Measurements from ENCODE around the gene AUTS2.

The AUTS2 gene

DNA sequence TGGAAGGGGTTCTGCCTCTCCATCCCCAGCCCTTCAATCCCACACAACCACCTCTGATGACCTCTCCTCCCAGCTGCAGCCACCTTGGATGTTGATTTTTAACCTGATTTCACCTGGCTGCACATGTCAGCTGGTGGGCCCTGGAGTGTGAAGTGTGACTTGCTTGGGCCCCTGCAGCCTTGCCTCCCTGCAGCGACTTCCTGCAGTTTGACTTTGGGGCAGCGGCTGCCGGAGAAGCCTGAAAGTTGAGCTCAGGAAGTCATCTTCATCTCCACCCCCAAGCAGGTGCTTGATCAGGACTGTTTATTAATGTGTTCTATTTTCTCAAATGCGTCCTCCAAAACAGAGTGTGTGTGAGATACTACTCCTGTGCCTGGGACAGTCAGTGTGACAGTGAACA is 858.4 kb downstream of the AUTS2 start:
- Histone ChIP-seq H3K36me3 (ENCODE audit: control insufficient read depth in 2 of 2, insufficient read depth in 1 of 2, low read length in 2 of 2) (no peaks in the 10 kb centered on the region), H3K4me3 (ENCODE audit: low read depth, low read length) (no peak overlapping the region), H3K27ac (ENCODE audit: extremely low read depth, low read depth, low read length) (no peak overlapping the region), H3K9me3 (ENCODE audit: control insufficient read depth, insufficient read depth, low read depth, low read length) (no peaks in the 10 kb centered on the region), H3K4me1 (ENCODE audit: control insufficient read depth, insufficient read depth, low read length) (peaks cover 4% of the 10 kb centered on the region)
- TF ChIP-seq ZNF433 (tag by site-specific recombination; IDR thresholded peaks at IDR 0.05; ENCODE audit: low read depth) (no peak), ZNF169 (tag by site-specific recombination; IDR thresholded peaks at IDR 0.05) (no peak), YY2 (tag by site-specific recombination; IDR thresholded peaks at IDR 0.05) (no peak), ZNF571 (tag by site-specific recombination; IDR thresholded peaks at IDR 0.05) (no peak), GFI1B (tag by site-specific recombination; IDR thresholded peaks at IDR 0.05) (no peak), ZIC2 (tag by site-specific recombination; IDR thresholded peaks at IDR 0.05) (no peak), ZNF501 (tag by site-specific recombination; IDR thresholded peaks at IDR 0.05) (no peak), ZNF426 (tag by site-specific recombination; IDR thresholded peaks at IDR 0.05) (no peak)
- TF ChIP-seq, protein P1, sequence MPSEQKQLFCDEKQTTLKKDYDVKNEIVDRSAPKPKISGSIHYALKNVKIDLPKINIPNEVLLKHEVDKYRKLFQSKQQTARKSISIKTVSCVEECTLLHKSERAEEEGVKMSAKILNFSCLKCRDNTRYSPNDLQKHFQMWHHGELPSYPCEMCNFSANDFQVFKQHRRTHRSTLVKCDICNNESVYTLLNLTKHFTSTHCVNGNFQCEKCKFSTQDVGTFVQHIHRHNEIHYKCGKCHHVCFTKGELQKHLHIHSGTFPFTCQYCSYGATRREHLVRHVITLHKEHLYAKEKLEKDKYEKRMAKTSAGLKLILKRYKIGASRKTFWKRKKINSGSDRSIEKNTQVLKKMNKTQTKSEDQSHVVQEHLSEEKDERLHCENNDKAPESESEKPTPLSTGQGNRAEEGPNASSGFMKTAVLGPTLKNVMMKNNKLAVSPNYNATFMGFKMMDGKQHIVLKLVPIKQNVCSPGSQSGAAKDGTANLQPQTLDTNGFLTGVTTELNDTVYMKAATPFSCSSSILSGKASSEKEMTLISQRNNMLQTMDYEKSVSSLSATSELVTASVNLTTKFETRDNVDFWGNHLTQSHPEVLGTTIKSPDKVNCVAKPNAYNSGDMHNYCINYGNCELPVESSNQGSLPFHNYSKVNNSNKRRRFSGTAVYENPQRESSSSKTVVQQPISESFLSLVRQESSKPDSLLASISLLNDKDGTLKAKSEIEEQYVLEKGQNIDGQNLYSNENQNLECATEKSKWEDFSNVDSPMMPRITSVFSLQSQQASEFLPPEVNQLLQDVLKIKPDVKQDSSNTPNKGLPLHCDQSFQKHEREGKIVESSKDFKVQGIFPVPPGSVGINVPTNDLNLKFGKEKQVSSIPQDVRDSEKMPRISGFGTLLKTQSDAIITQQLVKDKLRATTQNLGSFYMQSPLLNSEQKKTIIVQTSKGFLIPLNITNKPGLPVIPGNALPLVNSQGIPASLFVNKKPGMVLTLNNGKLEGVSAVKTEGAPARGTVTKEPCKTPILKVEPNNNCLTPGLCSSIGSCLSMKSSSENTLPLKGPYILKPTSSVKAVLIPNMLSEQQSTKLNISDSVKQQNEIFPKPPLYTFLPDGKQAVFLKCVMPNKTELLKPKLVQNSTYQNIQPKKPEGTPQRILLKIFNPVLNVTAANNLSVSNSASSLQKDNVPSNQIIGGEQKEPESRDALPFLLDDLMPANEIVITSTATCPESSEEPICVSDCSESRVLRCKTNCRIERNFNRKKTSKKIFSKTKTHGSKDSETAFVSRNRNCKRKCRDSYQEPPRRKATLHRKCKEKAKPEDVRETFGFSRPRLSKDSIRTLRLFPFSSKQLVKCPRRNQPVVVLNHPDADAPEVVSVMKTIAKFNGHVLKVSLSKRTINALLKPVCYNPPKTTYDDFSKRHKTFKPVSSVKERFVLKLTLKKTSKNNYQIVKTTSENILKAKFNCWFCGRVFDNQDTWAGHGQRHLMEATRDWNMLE (tag by site-specific recombination; conservative IDR thresholded peaks at IDR 0.05; ENCODE audit: low read depth), result no peak
- ChIA-PET POLR2A (no interaction called here), CTCF (no interaction called here)

DNA sequence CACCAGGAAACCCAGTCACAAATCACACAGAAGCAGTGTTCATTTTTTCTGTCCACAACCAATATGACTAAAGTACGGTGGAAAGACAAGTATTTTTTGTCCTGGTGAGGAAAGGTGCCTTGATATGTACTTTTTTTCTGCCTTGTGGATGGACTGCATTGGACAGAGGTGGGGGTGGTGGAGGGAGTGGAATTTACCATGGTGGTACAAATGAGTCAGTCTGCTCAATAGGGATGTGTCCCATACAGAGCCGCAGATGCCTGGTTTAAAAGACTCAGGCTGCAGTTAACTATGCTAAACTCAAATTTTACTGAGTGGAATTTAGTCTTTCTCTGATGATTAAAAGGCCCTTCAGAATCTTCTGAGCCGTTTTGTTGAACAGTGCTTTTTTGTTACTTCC is 859.2 kb downstream of the AUTS2 start:
- H3K4me3 ChIP-seq (ENCODE audit: low read depth, low read length), result no peak overlapping the region
- H3K27ac ChIP-seq (ENCODE audit: extremely low read depth, low read depth, low read length), result no peak overlapping the region
- CTCF ChIA-PET, result no interaction called here
- no peaks in the 10 kb centered on the region for H3K9me3 ChIP-seq (ENCODE audit: control insufficient read depth, insufficient read depth, low read depth, low read length)
- TF ChIP-seq KLF9 (tag by site-specific recombination; IDR thresholded peaks at IDR 0.05; ENCODE audit: low read depth), result no peak
- no peak for TF ChIP-seq ZNF596 (tag by site-specific recombination; IDR thresholded peaks at IDR 0.05)
- no peaks in the 10 kb centered on the region for H3K36me3 ChIP-seq (ENCODE audit: control insufficient read depth in 2 of 2, insufficient read depth in 1 of 2, low read length in 2 of 2)
- POLR2A ChIA-PET, result no interaction called here
- peaks cover 4% of the 10 kb centered on the region for H3K4me1 ChIP-seq (ENCODE audit: control insufficient read depth, insufficient read depth, low read length)

DNA sequence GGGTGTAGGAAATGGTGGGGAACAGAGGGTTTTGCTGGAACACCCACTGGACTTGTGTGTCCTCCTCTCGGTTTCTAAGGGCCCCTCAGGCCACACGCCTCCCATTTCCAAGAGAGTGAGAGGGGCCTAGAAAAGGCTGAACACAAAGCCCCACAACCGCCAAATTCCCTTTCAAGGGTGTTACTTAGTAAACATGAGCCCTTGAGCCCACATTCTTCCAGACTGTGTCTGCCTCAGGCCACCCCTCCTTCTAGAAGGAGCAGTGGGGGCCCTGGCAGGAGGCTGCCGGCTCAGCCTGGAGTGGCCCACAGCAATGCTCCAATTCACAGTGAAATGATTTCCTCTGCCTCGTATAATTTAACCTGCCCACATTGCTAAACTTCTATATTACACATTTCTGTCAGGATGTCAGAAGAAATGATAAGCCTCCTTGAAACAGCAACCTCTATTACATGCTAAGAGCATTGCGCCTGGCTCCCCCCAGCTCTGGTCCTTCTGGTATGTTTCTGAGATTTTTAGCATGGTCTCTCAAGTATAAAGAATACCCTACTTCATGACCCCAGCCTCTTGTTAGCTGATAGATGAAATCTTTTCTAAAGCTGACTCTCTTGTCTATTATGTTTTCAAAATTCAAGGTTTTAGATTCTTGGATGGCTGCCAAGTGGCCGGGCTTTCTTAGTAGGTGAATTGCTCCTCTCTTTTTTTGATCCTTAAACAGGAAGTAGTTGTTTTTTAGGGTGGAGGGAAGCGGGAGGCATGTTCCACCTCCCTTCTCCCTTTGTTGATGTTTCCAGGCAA is 859.8 kb downstream of the AUTS2 start:
- H3K4me1 ChIP-seq (ENCODE audit: control insufficient read depth, insufficient read depth, low read length), result peaks cover 4% of the 10 kb centered on the region
- no peak overlapping the region for H3K27ac ChIP-seq (ENCODE audit: extremely low read depth, low read depth, low read length)
- no peak overlapping the region for H3K4me3 ChIP-seq (ENCODE audit: low read depth, low read length)
- no peaks in the 10 kb centered on the region for H3K36me3 ChIP-seq (ENCODE audit: control insufficient read depth in 2 of 2, insufficient read depth in 1 of 2, low read length in 2 of 2)
- TF ChIP-seq ZNF24 (tag by site-specific recombination; IDR thresholded peaks at IDR 0.05) (no peak), GLIS1 (tag by site-specific recombination; IDR thresholded peaks at IDR 0.05) (0 out of 2 replicates have a peak, but pooled peaks have one; percentile 31), ZBTB8A (tag by site-specific recombination; IDR thresholded peaks at IDR 0.05) (peak; percentile 40; the same call in 1 of the 2 replicates)
- TF ChIP-seq, protein P2, sequence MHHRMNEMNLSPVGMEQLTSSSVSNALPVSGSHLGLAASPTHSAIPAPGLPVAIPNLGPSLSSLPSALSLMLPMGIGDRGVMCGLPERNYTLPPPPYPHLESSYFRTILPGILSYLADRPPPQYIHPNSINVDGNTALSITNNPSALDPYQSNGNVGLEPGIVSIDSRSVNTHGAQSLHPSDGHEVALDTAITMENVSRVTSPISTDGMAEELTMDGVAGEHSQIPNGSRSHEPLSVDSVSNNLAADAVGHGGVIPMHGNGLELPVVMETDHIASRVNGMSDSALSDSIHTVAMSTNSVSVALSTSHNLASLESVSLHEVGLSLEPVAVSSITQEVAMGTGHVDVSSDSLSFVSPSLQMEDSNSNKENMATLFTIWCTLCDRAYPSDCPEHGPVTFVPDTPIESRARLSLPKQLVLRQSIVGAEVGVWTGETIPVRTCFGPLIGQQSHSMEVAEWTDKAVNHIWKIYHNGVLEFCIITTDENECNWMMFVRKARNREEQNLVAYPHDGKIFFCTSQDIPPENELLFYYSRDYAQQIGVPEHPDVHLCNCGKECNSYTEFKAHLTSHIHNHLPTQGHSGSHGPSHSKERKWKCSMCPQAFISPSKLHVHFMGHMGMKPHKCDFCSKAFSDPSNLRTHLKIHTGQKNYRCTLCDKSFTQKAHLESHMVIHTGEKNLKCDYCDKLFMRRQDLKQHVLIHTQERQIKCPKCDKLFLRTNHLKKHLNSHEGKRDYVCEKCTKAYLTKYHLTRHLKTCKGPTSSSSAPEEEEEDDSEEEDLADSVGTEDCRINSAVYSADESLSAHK (tag by site-specific recombination; IDR thresholded peaks at IDR 0.05), result peak; percentile 95
- ChIA-PET POLR2A (no interaction called here), CTCF (interaction anchor here (0.7 kb wide), 1 partner anchor 47 kb away, joined by 4 read pairs; no protein-coding TSS in a partner anchor)
- no peaks in the 10 kb centered on the region for H3K9me3 ChIP-seq (ENCODE audit: control insufficient read depth, insufficient read depth, low read depth, low read length)
